Large intestine (tissue), 12 donors: ENCODE measurements around the gene APOL6. TPM values are rescaled to one million over a fixed set of nuclear protein-coding genes. Genes with fewer than 3 reads are reported as not detected.

Experiments used
- DNase-seq, 2 donors: peaks; one replicate each; pipeline versions ENCODE4 v3.0.0 to v3.0.0-alpha.2; 2013
- H3K27ac ChIP-seq: one replicate; pipeline ENCODE4 v1.5.1; 2013; ENCODE audit warnings: low read length
- H3K27me3 ChIP-seq: 2 replicates; pipeline ENCODE4 v1.6.1; 2013; ENCODE audit warnings: low read length; ENCODE audit not compliant: control insufficient read depth, insufficient read depth
- H3K36me3 ChIP-seq: 2 replicates; pipeline ENCODE4 v1.6.1; 2013; ENCODE audit warnings: low read length; ENCODE audit not compliant: control insufficient read depth, insufficient read depth
- H3K4me1 ChIP-seq: one replicate; pipeline ENCODE4 v1.6.1; 2013; ENCODE audit warnings: low read length; ENCODE audit not compliant: control insufficient read depth, insufficient read depth
- H3K4me3 ChIP-seq: one replicate; pipeline ENCODE4 v1.5.1; 2013; ENCODE audit warnings: low read length
- H3K9me3 ChIP-seq: one replicate; pipeline ENCODE4 v1.6.1; 2013; ENCODE audit warnings: mild to moderate bottlenecking, low read depth, low read length, moderate library complexity; ENCODE audit not compliant: control insufficient read depth
- WGBS: methylation state at CpG from one replicate; pipeline ENCODE4 v1.1.5; 2013; ENCODE audit warnings: low lambda C conversion rate; ENCODE audit not compliant: insufficient coverage; 5-methylcytosine and 5-hydroxymethylcytosine counted together
- long read RNA-seq, 11 donors: transcript quantifications; one replicate each; lab custom pipeline, GENCODE V29; 2026
- polyA plus RNA-seq: library from polyadenylated mRNA; unstranded; fragments of 120-200 nt; gene quantifications from one replicate; pipeline ENCODE4 v1.2.1, GENCODE V29; 2013

APOL6 gene, protein sequence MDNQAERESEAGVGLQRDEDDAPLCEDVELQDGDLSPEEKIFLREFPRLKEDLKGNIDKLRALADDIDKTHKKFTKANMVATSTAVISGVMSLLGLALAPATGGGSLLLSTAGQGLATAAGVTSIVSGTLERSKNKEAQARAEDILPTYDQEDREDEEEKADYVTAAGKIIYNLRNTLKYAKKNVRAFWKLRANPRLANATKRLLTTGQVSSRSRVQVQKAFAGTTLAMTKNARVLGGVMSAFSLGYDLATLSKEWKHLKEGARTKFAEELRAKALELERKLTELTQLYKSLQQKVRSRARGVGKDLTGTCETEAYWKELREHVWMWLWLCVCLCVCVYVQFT
- polyA plus RNA-seq = 37.0 TPM
- long read RNA-seq, donor 1, full-length matches to known transcripts = 13 of 13 reads
- long read RNA-seq, donor 1, partial matches to known transcripts = 0 of 13 reads
- long read RNA-seq, donor 1, other reads (novel, unspliced or antisense) = 0 of 13 reads
- long read RNA-seq, donor 2, full-length matches to known transcripts = 11 of 11 reads
- long read RNA-seq, donor 2, partial matches to known transcripts = 0 of 11 reads
- long read RNA-seq, donor 2, other reads (novel, unspliced or antisense) = 0 of 11 reads
- long read RNA-seq, donor 3, full-length matches to known transcripts = 12 of 20 reads
- long read RNA-seq, donor 3, partial matches to known transcripts = 0 of 20 reads
- long read RNA-seq, donor 3, other reads (novel, unspliced or antisense) = 8 of 20 reads
- long read RNA-seq, donor 4, full-length matches to known transcripts = 4 of 4 reads
- long read RNA-seq, donor 4, partial matches to known transcripts = 0 of 4 reads
- long read RNA-seq, donor 4, other reads (novel, unspliced or antisense) = 0 of 4 reads
- long read RNA-seq, donor 5, full-length matches to known transcripts = 4 of 4 reads
- long read RNA-seq, donor 5, partial matches to known transcripts = 0 of 4 reads
- long read RNA-seq, donor 5, other reads (novel, unspliced or antisense) = 0 of 4 reads
- long read RNA-seq, donor 6, full-length matches to known transcripts = 12 of 12 reads
- long read RNA-seq, donor 6, partial matches to known transcripts = 0 of 12 reads
- long read RNA-seq, donor 6, other reads (novel, unspliced or antisense) = 0 of 12 reads
- long read RNA-seq, donor 7, full-length matches to known transcripts = 5 of 5 reads
- long read RNA-seq, donor 7, partial matches to known transcripts = 0 of 5 reads
- long read RNA-seq, donor 7, other reads (novel, unspliced or antisense) = 0 of 5 reads
- long read RNA-seq, donor 8, full-length matches to known transcripts = 9 of 9 reads
- long read RNA-seq, donor 8, partial matches to known transcripts = 0 of 9 reads
- long read RNA-seq, donor 8, other reads (novel, unspliced or antisense) = 0 of 9 reads
- long read RNA-seq, donor 9, full-length matches to known transcripts = 3 of 3 reads
- long read RNA-seq, donor 9, partial matches to known transcripts = 0 of 3 reads
- long read RNA-seq, donor 9, other reads (novel, unspliced or antisense) = 0 of 3 reads
- long read RNA-seq, donor 10, full-length matches to known transcripts = 6 of 6 reads
- long read RNA-seq, donor 10, partial matches to known transcripts = 0 of 6 reads
- long read RNA-seq, donor 10, other reads (novel, unspliced or antisense) = 0 of 6 reads
- long read RNA-seq, donor 11, full-length matches to known transcripts = 4 of 12 reads
- long read RNA-seq, donor 11, partial matches to known transcripts = 8 of 12 reads
- long read RNA-seq, donor 11, other reads (novel, unspliced or antisense) = 0 of 12 reads

DNA sequence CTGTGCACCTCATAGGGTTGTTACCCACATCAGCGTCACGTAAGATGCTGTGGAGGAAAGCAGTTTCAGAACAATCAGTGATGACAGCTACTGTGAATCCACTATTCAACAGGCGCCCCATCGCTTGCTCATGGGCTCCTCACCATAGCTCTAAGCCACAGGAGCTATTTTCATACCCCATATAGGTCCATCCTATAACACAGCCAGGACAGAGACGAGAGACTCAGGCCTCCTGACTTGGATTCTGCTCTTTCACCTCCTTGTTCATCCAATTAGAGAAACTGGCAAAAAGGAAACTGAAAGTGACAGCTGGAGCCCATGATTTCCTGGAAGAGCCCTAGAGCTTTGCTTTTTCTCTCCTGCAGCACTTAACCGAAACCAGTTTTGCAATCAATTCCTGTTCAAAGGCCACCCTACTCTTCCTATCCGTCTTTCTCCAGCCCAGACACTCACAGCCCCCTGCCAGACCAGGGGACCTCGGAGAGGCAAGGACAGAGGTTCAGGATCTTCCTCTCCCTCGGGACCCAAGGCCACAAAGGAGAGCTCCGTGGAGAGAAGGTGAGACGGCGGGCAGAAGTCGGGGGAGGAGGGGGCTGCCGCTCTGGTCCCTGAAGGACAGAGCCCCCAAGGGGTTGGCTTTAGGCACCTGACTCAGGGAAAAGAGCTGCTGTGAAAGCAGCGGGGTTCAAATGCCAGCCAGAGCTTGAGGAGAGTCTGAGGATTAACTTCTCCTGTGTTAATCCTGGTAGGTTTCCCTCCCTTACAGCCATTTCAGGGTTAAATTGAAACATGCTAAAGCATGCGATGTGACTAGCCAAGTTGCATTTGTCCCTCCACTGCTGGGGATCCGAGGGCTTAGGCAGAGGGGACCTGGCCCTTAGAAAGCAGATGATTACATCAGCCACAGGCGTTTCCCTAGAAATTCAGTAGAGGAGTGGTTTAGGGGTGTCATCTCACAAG is at the start of gene APOL6:
APOL6 (plus strand) TSS at position 381 of the 960 bp plus-strand sequence. CDS start 7,980 bp downstream, outside the sequence.
- H3K4me3 ChIP-seq = peak within 1 kb of the TSS; percentile 97
- no peaks in the 10 kb centered on the region for H3K9me3 ChIP-seq
- H3K27ac ChIP-seq = peak within 1 kb of the TSS; percentile 100
- peaks cover 15% of the 10 kb centered on the region for H3K4me1 ChIP-seq
- 80% methylated on average over 1 of the region's 18 CpGs for WGBS
- H3K27me3 ChIP-seq = no peaks in the 10 kb centered on the region
- DNase-seq = peak; percentile 90 to 96
- peaks cover 4% of the 10 kb centered on the region for H3K36me3 ChIP-seq

DNA sequence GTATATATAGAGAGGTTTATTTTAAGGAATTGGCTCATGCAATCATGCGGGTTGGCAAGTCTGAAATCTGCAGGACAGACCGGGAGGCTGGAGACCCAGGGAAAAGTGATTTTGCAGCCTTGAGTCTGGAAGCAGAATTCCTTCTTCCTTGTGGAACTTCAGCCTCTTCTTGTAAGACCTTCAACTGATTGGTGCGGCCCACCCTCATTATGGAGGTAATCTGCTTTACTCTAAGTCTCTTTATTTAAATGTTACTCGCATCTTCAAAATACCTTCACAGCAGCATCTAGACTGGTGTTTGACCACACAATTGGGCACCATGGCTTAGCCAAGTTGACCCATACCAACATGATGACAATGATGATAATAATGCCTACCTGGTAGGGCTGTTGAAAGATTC is 48.9 kb upstream of the APOL6 start:
- DNase-seq = no peak
- peaks cover 6% of the 10 kb centered on the region for H3K9me3 ChIP-seq
- no peak overlapping the region for H3K27ac ChIP-seq
- H3K4me3 ChIP-seq = no peak overlapping the region
- WGBS = no CpG with 5 or more reads among the region's 4 CpGs
- H3K36me3 ChIP-seq = no peaks in the 10 kb centered on the region
- no peaks in the 10 kb centered on the region for H3K27me3 ChIP-seq
- H3K4me1 ChIP-seq = no peaks in the 10 kb centered on the region

DNA sequence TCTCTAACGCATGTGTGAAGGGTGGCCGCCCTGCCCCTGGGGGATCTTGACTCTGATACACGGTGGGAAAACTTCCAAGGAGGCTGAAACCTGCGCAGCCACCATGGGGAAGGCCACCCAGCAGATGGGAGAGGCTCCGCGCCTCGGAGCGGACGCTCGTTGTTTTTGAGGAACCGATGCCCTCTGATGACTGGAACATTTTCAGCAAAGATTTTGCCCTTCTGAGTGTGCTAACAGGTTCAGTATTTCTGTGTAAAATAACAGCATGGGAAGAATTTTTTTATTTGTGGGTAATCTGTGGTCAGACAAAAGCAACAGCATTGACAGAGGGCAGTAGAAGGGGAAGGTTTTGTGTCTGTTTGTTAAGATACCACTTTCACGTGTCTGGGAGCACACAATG is 47.8 kb upstream of the APOL6 start:
- no peaks in the 10 kb centered on the region for H3K27me3 ChIP-seq
- H3K36me3 ChIP-seq = no peaks in the 10 kb centered on the region
- DNase-seq = no peak
- peaks cover 6% of the 10 kb centered on the region for H3K9me3 ChIP-seq
- no CpG with 5 or more reads among the region's 12 CpGs for WGBS
- no peak overlapping the region for H3K4me3 ChIP-seq
- H3K27ac ChIP-seq = no peak overlapping the region
- H3K4me1 ChIP-seq = no peaks in the 10 kb centered on the region

DNA sequence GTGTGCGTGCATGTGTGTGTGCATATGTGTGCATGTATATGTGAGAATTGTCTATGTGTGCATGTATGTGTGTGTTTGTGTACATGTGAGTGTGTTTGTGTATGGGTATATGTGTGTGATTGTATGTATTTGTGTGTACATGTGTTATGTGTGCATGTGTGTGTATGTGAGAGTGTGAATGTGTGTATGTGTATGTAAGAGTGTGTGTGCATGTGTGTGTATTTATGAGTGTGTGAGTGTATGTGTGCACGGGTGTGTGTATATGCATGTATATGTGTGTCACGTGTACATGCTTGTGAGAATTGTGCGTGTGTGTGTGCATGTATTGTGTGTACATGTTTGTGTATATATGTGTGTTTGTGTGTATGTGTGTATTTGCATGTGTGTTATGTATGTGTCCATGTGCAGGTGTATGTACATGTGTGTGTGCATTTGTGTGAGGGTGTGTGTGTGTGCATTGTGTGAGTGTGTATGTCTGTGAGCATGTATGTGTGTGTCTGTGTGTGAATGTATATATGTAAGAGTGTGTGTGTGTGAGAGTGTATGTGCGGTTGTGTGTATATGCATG is 47.1 kb upstream of the APOL6 start:
- no peak for DNase-seq
- H3K4me3 ChIP-seq = no peak overlapping the region
- H3K27me3 ChIP-seq = no peaks in the 10 kb centered on the region
- no peak overlapping the region for H3K27ac ChIP-seq
- H3K9me3 ChIP-seq = peaks cover 6% of the 10 kb centered on the region
- H3K36me3 ChIP-seq = no peaks in the 10 kb centered on the region
- H3K4me1 ChIP-seq = no peaks in the 10 kb centered on the region
- no CpG with 5 or more reads among the region's 5 CpGs for WGBS

DNA sequence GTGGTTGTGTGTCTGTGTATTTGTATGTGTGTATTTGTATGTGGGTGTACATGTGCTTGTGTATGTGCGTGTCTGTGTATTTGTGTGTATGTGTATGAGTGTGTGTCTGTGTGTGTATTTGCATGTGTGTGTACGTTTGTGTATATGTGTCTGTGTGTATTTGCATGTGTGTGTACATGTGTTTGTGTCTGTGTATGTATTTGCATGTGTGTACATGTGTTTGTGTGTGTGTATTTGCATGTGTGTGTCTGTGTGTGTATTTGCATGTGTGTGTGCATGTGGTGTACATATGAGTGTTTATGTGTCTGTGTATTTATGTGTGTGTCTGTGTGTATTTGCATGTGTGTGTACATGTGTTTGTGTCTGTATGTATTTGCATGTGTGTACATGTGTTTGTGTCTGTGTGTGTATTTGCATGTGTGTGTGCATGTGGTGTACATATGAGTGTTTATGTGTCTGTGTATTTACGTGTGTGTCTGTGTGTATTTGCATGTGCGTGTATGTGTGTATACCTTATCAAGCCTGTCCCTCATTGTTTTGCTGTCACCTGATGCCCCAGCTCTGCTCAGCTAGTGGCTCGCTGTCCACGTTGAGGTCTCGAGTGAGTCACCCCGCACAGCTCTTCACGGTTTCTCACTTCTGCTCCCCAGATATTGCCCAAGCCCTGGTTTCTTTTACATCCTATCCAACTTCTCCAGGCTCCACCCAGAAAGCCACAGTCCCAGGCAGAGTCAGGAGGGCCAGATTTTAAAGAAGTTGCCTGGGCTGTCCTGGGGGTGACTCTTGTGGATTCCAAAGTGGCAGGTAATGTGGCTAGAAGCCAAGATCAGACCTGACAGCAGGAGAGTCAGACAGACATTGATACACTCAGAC is 46.3 kb upstream of the APOL6 start:
- Histone ChIP-seq H3K27ac (no peak overlapping the region), H3K9me3 (peaks cover 6% of the 10 kb centered on the region), H3K4me3 (no peak overlapping the region), H3K4me1 (no peaks in the 10 kb centered on the region), H3K27me3 (no peaks in the 10 kb centered on the region), H3K36me3 (no peaks in the 10 kb centered on the region)
- DNase-seq = no peak
- no CpG with 5 or more reads among the region's 9 CpGs for WGBS

DNA sequence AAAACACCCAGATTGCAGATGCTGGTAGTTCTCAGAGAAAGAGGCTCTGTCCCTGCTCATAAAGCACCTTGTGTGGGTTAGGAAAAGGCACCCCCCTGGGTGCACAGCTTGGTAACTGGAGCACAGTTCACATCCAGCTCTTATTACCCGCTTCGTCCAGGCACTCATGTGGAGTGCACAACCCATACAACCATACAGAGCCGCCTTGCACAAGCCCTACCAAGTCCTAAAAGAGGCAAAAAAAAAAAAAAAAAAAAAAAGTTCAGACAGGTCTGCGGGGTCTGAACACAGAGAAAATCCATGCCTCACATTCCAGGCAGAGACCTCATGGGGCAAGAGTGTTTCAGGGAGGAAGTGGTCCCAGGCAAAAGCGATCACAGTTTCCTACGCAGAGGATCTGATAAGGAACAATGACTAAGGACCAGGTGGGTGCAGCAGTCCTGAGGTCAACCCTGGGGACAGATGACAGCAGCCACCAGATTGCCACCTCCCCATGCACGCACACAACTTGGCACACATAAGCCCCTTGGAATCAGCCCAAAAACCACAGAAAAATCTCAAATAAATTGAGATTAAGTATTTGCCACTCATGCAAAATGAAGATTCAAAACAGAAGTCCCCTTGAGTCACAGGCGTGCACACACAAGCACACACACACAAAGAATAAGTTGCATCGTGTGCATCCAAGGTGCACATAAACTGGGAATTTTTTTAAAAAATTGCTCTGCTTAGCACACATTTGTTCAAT is 43.5 kb upstream of the APOL6 start:
- Histone ChIP-seq H3K4me1 (no peaks in the 10 kb centered on the region), H3K9me3 (peaks cover 6% of the 10 kb centered on the region), H3K36me3 (no peaks in the 10 kb centered on the region), H3K27me3 (no peaks in the 10 kb centered on the region), H3K4me3 (no peak overlapping the region), H3K27ac (no peak overlapping the region)
- no CpG with 5 or more reads among the region's 9 CpGs for WGBS
- no peak for DNase-seq

DNA sequence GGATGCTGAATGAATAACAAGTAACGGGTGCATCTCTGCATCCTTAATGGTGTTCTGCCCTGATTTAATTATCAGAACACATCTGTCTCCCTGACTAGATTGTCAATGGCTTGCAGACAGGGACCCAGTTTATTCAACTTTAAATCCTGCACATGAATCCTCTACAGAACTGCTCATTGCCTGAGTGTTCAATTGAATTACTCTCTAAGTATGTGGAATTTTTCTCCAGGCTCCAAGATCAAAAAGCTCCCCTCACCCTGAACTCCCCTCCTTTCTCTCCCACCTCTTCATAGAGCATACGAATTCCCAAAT is 42.9 kb upstream of the APOL6 start:
- Histone ChIP-seq H3K36me3 (no peaks in the 10 kb centered on the region), H3K4me1 (no peaks in the 10 kb centered on the region), H3K27me3 (no peaks in the 10 kb centered on the region), H3K27ac (no peak overlapping the region), H3K4me3 (no peak overlapping the region), H3K9me3 (peaks cover 6% of the 10 kb centered on the region)
- DNase-seq = no peak
- WGBS = no CpG with 5 or more reads among the region's 2 CpGs
